Esophagus muscularis mucosa (tissue), 3 donors: Measurements from ENCODE around the gene STMN3.

Experiments used
- POLR2A ChIP-seq: fragments of 450-650 bp; IDR thresholded peaks from one replicate; pipeline ENCODE4 v1.6.1; 2017; ENCODE audit warnings: antibody characterized with exemption, moderate library complexity, mild to moderate bottlenecking, low read depth
- POLR2AphosphoS5 ChIP-seq, 2 donors: sonication (generic); formaldehyde crosslinking; IDR thresholded peaks; one replicate each; pipeline ENCODE4 v1.6.1; 2017; ENCODE audit warnings: antibody characterized with exemption in 2 of 2
- TF ChIP-seq, protein P1 (sequence below), 3 experiments: fragments of 200-600 bp in 2 of 3; fragments of 450-650 bp in 1 of 3; sonication (generic) in 2 of 3; IDR thresholded peaks; one replicate each; pipeline ENCODE4 v1.5.1; 2017 to 2019; ENCODE audit warnings: antibody characterized with exemption in 3 of 3, mild to moderate bottlenecking in 2 of 3, moderate library complexity in 1 of 3

DNA sequence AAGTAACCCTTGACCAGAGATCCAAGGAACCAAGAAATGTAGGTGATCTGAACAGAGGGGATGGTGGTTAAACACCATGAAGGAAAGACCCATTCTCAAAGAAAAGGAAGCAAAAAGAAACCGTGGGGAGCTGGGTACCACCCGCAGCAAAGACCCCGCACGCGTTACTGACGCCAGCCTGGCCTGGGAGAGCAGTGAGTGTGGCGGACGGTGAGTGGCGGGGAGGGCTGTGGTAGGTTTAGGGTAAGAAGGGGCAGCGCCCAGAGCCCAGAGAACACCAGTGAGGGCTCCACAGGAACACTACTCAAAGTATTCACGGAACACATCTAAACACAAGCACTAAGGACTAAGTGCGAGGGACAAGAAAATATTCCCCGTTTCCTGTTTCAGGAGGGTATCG, 30.5 kb downstream of the STMN3 start:
- TF ChIP-seq, protein P1, sequence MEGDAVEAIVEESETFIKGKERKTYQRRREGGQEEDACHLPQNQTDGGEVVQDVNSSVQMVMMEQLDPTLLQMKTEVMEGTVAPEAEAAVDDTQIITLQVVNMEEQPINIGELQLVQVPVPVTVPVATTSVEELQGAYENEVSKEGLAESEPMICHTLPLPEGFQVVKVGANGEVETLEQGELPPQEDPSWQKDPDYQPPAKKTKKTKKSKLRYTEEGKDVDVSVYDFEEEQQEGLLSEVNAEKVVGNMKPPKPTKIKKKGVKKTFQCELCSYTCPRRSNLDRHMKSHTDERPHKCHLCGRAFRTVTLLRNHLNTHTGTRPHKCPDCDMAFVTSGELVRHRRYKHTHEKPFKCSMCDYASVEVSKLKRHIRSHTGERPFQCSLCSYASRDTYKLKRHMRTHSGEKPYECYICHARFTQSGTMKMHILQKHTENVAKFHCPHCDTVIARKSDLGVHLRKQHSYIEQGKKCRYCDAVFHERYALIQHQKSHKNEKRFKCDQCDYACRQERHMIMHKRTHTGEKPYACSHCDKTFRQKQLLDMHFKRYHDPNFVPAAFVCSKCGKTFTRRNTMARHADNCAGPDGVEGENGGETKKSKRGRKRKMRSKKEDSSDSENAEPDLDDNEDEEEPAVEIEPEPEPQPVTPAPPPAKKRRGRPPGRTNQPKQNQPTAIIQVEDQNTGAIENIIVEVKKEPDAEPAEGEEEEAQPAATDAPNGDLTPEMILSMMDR (IDR thresholded peaks at IDR 0.05) = no peak
- TF ChIP-seq POLR2A (no peak), POLR2AphosphoS5 (IDR thresholded peaks at IDR 0.05) (no peak)
